Measurements from ENCODE around the gene PTK7.

GRCh38 chr6:43128926-43129325 is 52.8 kb downstream of the PTK7 start:
- TF ChIP-seq POLR2AphosphoS5 (IDR thresholded peaks at IDR 0.05) (no peak), CTCF (IDR thresholded peaks at IDR 0.05) (no peak), POLR2A (IDR thresholded peaks at IDR 0.05) (no peak), EP300 (IDR thresholded peaks at IDR 0.05) (no peak)
